ENCODE measurements around the gene MYO1B. TPM values are rescaled to one million over a fixed set of nuclear protein-coding genes. Genes with fewer than 3 reads are reported as not detected.

Gene MYO1B
- total and polyA plus RNA-seq, 2 donors (not counting 1 experiment from before 2014, with no cell fraction given) = 151 to 194 TPM

GRCh38 chr2:191250986-191251385, 5.8 kb downstream of the MYO1B start:
- DNase-seq (ENCODE audit: low read depth in 2 of 2) = no peak
- Histone ChIP-seq H3K4me2 (ENCODE audit: extremely low read depth, insufficient read depth, low read length) (no peak overlapping the region), H2AFZ (ENCODE audit: low read length) (no peak overlapping the region), H3K4me1 (ENCODE audit: control insufficient read depth, extremely low read depth, insufficient read depth, low read length) (peaks cover 29% of the 10 kb centered on the region), H3K4me3 (replicated peaks in 1 of 4; ENCODE audit: control extremely low read depth in 1 of 4, insufficient read depth in 1 of 4, low read depth in 3 of 4, low read length in 4 of 4) (no peak overlapping the region), H3K79me2 (ENCODE audit: control insufficient read depth, insufficient read depth, low read length) (peaks cover 97% of the 10 kb centered on the region), H3K27me3 (ENCODE audit: control insufficient read depth, insufficient read depth, low read length) (no peaks in the 10 kb centered on the region), H4K20me1 (ENCODE audit: control insufficient read depth, extremely low read depth, insufficient read depth, low read length) (no peaks in the 10 kb centered on the region), H3K27ac (ENCODE audit: insufficient read depth, low read length) (peak overlapping the region; percentile 50), H3K9ac (ENCODE audit: insufficient read depth, low read length) (no peak overlapping the region), H3K36me3 (ENCODE audit: control insufficient read depth, insufficient read depth, low read length) (no peaks in the 10 kb centered on the region), H3K9me3 (ENCODE audit: control insufficient read depth, insufficient read depth, low read depth, low read length) (no peaks in the 10 kb centered on the region)
- no peak for TF ChIP-seq EZH2 (IDR thresholded peaks at IDR 0.05; ENCODE audit: low read length, missing control alignments)
- TF ChIP-seq, protein P1, sequence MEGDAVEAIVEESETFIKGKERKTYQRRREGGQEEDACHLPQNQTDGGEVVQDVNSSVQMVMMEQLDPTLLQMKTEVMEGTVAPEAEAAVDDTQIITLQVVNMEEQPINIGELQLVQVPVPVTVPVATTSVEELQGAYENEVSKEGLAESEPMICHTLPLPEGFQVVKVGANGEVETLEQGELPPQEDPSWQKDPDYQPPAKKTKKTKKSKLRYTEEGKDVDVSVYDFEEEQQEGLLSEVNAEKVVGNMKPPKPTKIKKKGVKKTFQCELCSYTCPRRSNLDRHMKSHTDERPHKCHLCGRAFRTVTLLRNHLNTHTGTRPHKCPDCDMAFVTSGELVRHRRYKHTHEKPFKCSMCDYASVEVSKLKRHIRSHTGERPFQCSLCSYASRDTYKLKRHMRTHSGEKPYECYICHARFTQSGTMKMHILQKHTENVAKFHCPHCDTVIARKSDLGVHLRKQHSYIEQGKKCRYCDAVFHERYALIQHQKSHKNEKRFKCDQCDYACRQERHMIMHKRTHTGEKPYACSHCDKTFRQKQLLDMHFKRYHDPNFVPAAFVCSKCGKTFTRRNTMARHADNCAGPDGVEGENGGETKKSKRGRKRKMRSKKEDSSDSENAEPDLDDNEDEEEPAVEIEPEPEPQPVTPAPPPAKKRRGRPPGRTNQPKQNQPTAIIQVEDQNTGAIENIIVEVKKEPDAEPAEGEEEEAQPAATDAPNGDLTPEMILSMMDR (conservative IDR thresholded peaks at IDR 0.05 in 1 of 2, IDR thresholded peaks at IDR 0.05 in 1 of 2; ENCODE audit: low read depth in 1 of 2, low read length in 2 of 2) = no peak

GRCh38 chr2:191252699-191253098, 7.5 kb downstream of the MYO1B start:
- H3K9me3 ChIP-seq (ENCODE audit: control insufficient read depth, insufficient read depth, low read depth, low read length) = no peaks in the 10 kb centered on the region

DNA sequence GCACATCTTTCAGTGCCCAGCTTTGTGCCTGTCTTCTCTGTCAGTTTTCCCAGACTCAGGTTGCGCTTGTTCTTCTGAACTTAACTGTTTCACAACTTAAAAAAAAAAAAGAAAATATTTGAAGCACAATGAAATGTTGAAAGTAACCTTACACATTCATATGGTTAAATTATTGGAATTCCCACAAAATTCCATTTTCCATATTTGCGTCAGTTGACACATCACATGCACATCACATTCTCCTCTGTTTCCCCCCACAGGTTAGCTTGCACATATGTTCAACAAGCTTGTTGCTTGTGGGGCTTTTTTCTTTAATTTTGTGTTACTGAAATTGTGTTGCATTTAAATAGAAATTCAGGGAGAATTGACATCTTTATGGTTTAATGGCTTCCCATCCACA, 8.3 kb downstream of the MYO1B start:
- peak overlapping the region; percentile 18 for H3K27ac ChIP-seq (ENCODE audit: insufficient read depth, low read length)
- no peaks in the 10 kb centered on the region for H3K9me3 ChIP-seq (ENCODE audit: control insufficient read depth, insufficient read depth, low read depth, low read length)
- no peak for TF ChIP-seq EZH2 (IDR thresholded peaks at IDR 0.05; ENCODE audit: low read length, missing control alignments)
- TF ChIP-seq, protein P1 (conservative IDR thresholded peaks at IDR 0.05 in 1 of 2, IDR thresholded peaks at IDR 0.05 in 1 of 2; ENCODE audit: low read depth in 1 of 2, low read length in 2 of 2) = no peak

More at GRCh38 chr2:191252699-191253098, 7.5 kb downstream of the MYO1B start:
- H3K79me2 ChIP-seq (ENCODE audit: control insufficient read depth, insufficient read depth, low read length) = peaks cover 97% of the 10 kb centered on the region
- no peak overlapping the region for H3K4me3 ChIP-seq (replicated peaks in 1 of 4; ENCODE audit: control extremely low read depth in 1 of 4, insufficient read depth in 1 of 4, low read depth in 3 of 4, low read length in 4 of 4)
- no peak overlapping the region for H2AFZ ChIP-seq (ENCODE audit: low read length)
- no peak overlapping the region for H3K4me2 ChIP-seq (ENCODE audit: extremely low read depth, insufficient read depth, low read length)
- no peak for DNase-seq (ENCODE audit: low read depth in 2 of 2)
- no peaks in the 10 kb centered on the region for H3K27me3 ChIP-seq (ENCODE audit: control insufficient read depth, insufficient read depth, low read length)
- TF ChIP-seq, protein P1 (conservative IDR thresholded peaks at IDR 0.05 in 1 of 2, IDR thresholded peaks at IDR 0.05 in 1 of 2; ENCODE audit: low read depth in 1 of 2, low read length in 2 of 2) = no peak
- TF ChIP-seq EZH2 (IDR thresholded peaks at IDR 0.05; ENCODE audit: low read length, missing control alignments) = no peak
- H3K36me3 ChIP-seq (ENCODE audit: control insufficient read depth, insufficient read depth, low read length) = no peaks in the 10 kb centered on the region
- H3K4me1 ChIP-seq (ENCODE audit: control insufficient read depth, extremely low read depth, insufficient read depth, low read length) = peaks cover 36% of the 10 kb centered on the region
- H4K20me1 ChIP-seq (ENCODE audit: control insufficient read depth, extremely low read depth, insufficient read depth, low read length) = no peaks in the 10 kb centered on the region
- H3K9ac ChIP-seq (ENCODE audit: insufficient read depth, low read length) = no peak overlapping the region
- no peak overlapping the region for H3K27ac ChIP-seq (ENCODE audit: insufficient read depth, low read length)

More for the DNA sequence above, 8.3 kb downstream of the MYO1B start:
- H3K27me3 ChIP-seq (ENCODE audit: control insufficient read depth, insufficient read depth, low read length) = no peaks in the 10 kb centered on the region
- no peaks in the 10 kb centered on the region for H3K36me3 ChIP-seq (ENCODE audit: control insufficient read depth, insufficient read depth, low read length)
- H3K4me1 ChIP-seq (ENCODE audit: control insufficient read depth, extremely low read depth, insufficient read depth, low read length) = peaks cover 34% of the 10 kb centered on the region
- no peak overlapping the region for H3K9ac ChIP-seq (ENCODE audit: insufficient read depth, low read length)
- H3K79me2 ChIP-seq (ENCODE audit: control insufficient read depth, insufficient read depth, low read length) = peaks cover 97% of the 10 kb centered on the region
- H2AFZ ChIP-seq (ENCODE audit: low read length) = no peak overlapping the region
- no peaks in the 10 kb centered on the region for H4K20me1 ChIP-seq (ENCODE audit: control insufficient read depth, extremely low read depth, insufficient read depth, low read length)
- no peak for DNase-seq (ENCODE audit: low read depth in 2 of 2)
- no peak overlapping the region for H3K4me3 ChIP-seq (replicated peaks in 1 of 4; ENCODE audit: control extremely low read depth in 1 of 4, insufficient read depth in 1 of 4, low read depth in 3 of 4, low read length in 4 of 4)
- no peak overlapping the region for H3K4me2 ChIP-seq (ENCODE audit: extremely low read depth, insufficient read depth, low read length)

Data from fibroblast of lung (primary cell).